ENCODE data around the gene TCF7L1.

TCF7L1 gene

DNA sequence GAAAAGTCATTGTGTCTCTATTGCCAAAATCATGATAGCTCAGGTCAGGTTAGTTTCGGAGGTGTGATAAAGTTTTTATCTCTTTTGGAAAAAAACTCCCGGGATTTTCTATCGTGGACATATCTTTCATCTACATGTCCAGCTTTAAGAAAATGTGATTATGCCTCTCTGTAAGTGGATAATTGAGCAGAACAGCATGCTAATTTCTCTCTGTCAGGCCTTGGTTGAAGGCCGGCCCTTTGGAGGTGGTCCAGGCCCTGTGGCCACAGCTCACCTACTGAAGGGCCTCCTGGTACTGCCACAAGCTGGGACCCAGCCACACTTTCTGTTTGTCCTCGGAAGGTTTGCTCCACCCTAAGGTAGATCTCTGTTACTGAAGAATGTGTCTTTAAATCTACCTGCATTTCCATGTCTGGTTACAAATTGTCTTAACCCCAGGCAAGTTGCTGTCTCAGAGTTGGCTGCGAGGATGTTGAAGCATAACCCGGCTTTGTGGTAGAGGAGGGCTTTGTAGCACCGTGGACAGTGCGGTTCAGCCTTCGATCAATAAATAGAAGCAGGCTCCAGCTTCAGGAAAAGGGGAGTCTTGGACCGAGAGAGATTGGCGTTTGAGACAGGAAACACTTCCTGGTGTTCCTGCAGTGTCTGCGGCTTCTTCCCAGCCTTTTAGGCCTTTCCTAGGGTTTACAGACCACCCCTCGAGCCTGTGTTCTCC lies 25.5 kb downstream of the TCF7L1 start:
- Histone ChIP-seq H3K27me3 (ENCODE audit: control insufficient read depth, insufficient read depth, low read length) (no peaks in the 10 kb centered on the region), H3K9me3 (ENCODE audit: control insufficient read depth, low read length) (no peaks in the 10 kb centered on the region), H2AFZ (no peak overlapping the region), H3K79me2 (peaks cover 77% of the 10 kb centered on the region), H3K9ac (no peak overlapping the region), H3K4me3 (ENCODE audit: low read depth, low read length) (no peak overlapping the region), H3K36me3 (ENCODE audit: control insufficient read depth, insufficient read depth, low read length) (no peaks in the 10 kb centered on the region), H3K27ac (no peak overlapping the region), H3K4me2 (ENCODE audit: low read length) (no peak overlapping the region), H3K4me1 (peaks cover 11% of the 10 kb centered on the region)
- TF ChIP-seq, protein P1, sequence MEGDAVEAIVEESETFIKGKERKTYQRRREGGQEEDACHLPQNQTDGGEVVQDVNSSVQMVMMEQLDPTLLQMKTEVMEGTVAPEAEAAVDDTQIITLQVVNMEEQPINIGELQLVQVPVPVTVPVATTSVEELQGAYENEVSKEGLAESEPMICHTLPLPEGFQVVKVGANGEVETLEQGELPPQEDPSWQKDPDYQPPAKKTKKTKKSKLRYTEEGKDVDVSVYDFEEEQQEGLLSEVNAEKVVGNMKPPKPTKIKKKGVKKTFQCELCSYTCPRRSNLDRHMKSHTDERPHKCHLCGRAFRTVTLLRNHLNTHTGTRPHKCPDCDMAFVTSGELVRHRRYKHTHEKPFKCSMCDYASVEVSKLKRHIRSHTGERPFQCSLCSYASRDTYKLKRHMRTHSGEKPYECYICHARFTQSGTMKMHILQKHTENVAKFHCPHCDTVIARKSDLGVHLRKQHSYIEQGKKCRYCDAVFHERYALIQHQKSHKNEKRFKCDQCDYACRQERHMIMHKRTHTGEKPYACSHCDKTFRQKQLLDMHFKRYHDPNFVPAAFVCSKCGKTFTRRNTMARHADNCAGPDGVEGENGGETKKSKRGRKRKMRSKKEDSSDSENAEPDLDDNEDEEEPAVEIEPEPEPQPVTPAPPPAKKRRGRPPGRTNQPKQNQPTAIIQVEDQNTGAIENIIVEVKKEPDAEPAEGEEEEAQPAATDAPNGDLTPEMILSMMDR (IDR thresholded peaks at IDR 0.05), result no peak

DNA sequence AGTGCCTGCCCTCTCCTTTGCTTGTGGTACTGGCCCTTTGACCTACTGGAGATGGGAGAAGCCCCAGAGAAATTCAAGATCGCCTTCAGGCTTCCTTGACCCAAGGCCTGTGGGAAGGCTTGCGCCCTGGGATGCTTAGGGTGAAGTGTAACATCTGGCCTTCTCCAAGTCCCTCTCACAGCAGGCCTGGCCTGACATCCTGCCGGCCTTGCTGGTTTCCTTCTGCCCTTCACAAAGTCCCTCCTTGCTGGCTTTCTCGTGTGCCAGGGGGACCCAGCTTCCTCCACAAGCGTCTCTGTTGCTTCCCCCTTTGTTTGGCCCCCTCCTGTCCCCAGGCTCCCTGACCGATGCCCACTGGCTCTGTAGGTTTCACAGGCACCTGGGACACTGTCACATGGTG lies 26.4 kb downstream of the TCF7L1 start:
- no peak overlapping the region for H3K27ac ChIP-seq
- H3K4me3 ChIP-seq (ENCODE audit: low read depth, low read length), result no peak overlapping the region
- no peaks in the 10 kb centered on the region for H3K36me3 ChIP-seq (ENCODE audit: control insufficient read depth, insufficient read depth, low read length)
- peaks cover 11% of the 10 kb centered on the region for H3K4me1 ChIP-seq
- peaks cover 72% of the 10 kb centered on the region for H3K79me2 ChIP-seq
- H3K27me3 ChIP-seq (ENCODE audit: control insufficient read depth, insufficient read depth, low read length), result no peaks in the 10 kb centered on the region
- H3K9ac ChIP-seq, result no peak overlapping the region
- H3K9me3 ChIP-seq (ENCODE audit: control insufficient read depth, low read length), result no peaks in the 10 kb centered on the region
- H2AFZ ChIP-seq, result no peak overlapping the region
- TF ChIP-seq, protein P1 (IDR thresholded peaks at IDR 0.05), result no peak
- H3K4me2 ChIP-seq (ENCODE audit: low read length), result no peak overlapping the region

DNA sequence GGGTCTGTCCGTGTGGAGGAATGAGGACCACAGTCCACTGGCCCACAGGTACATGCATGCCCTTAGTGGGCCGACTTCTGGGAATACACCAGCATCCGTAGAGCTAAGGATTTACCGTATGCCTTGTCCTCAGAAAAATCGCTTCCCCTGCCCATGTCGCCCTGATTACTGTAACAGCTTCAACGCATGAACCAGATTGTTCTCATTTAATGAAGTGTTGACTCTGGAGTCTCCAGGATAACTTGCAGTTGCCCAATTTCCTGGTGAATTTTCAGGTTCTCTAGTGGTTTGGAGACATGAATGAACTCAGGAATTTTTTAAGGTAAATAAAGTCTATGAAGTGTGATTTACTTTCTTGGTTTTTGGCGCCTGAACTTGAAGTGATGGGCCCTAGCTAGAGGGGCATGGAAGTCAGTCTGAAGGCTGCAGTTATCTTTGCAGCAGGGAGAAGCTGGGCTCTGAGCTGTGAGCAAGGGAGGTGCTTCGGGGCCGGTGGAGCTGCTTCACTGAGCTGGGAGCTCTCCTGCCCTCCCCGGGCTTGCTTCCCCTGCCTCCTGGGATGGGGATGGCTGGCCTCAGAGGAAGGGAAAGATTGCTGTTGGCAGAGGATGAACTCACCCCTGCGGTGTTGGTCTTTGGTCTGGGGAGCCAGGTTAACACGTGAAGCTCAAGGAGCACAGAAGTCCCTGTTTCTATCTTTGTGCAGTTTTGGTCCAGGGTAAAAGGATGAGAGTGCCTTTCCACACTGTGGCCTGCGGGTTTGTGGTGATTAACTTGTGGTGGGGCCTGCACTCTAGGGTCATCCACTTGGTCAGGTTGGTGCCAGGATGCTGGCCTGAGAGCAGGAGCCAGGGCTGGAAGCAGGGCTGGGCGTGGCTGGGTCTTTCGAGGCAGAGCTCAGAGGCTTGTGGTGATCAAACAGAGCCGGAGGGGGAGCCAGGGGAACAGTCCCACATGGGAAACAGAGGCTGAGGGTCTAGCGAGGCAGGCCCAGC lies 28.1 kb downstream of the TCF7L1 start:
- H3K36me3 ChIP-seq (ENCODE audit: control insufficient read depth, insufficient read depth, low read length), result no peaks in the 10 kb centered on the region
- no peak overlapping the region for H3K27ac ChIP-seq
- TF ChIP-seq, protein P1 (IDR thresholded peaks at IDR 0.05), result no peak
- H3K4me1 ChIP-seq, result peaks cover 15% of the 10 kb centered on the region
- H3K79me2 ChIP-seq, result peaks cover 57% of the 10 kb centered on the region
- H3K9me3 ChIP-seq (ENCODE audit: control insufficient read depth, low read length), result no peaks in the 10 kb centered on the region
- no peak overlapping the region for H3K4me2 ChIP-seq (ENCODE audit: low read length)
- H2AFZ ChIP-seq, result no peak overlapping the region
- no peak overlapping the region for H3K9ac ChIP-seq
- H3K4me3 ChIP-seq (ENCODE audit: low read depth, low read length), result no peak overlapping the region
- H3K27me3 ChIP-seq (ENCODE audit: control insufficient read depth, insufficient read depth, low read length), result no peaks in the 10 kb centered on the region

DNA sequence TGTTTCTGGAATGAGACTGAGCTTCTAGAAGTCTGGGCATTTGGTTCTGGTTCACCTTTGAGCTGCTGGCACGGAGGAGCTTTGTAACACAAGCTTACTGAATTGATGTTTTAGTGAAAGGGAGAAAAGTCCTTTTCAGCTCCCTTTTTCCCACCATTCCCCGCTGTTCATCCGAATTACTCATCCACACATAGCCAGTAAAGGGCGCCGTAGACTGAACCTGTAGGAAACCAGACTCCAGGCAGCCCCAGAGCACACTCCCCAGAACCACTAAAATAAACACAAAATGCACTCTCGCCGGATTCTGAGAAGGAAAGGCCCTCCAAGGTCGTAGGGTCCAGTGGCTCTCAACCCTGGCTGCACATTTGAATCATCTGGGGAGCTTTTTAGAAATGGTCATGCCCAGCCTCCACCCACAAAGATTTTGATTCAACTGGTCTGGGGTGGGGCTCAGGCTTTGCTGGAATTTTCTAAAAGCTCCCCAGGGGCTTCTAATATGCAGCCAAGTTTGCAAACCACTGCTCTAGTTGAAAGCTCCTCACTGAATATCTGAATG lies 29.6 kb downstream of the TCF7L1 start:
- Histone ChIP-seq H3K27me3 (ENCODE audit: control insufficient read depth, insufficient read depth, low read length) (no peaks in the 10 kb centered on the region), H3K9me3 (ENCODE audit: control insufficient read depth, low read length) (no peaks in the 10 kb centered on the region), H3K36me3 (ENCODE audit: control insufficient read depth, insufficient read depth, low read length) (no peaks in the 10 kb centered on the region), H3K4me2 (ENCODE audit: low read length) (no peak overlapping the region), H3K9ac (no peak overlapping the region), H3K4me3 (ENCODE audit: low read depth, low read length) (no peak overlapping the region), H2AFZ (no peak overlapping the region), H3K79me2 (peaks cover 46% of the 10 kb centered on the region), H3K4me1 (peaks cover 14% of the 10 kb centered on the region), H3K27ac (no peak overlapping the region)
- TF ChIP-seq, protein P1 (IDR thresholded peaks at IDR 0.05), result no peak

Data from parathyroid adenoma (tissue), 2 donors.